A673 (cell line): ENCODE measurements around the gene SEZ6L2.
"Not testable (repeated sequence)": the region's sequence is repeated elsewhere in the genome, so short reads cannot be mapped to it uniquely, and the experiment has no call there.

Source experiments
- EZH2 ChIP-seq: fragments of 200-600 bp; sonication (generic); IDR thresholded peaks from 2 replicates; pipeline ENCODE4 v1.6.1; 2017; ENCODE audit warnings: borderline replicate concordance, low read depth, mild to moderate bottlenecking, mixed read lengths, antibody characterized with exemption, low read length; ENCODE audit not compliant: poor library complexity, severe bottlenecking
- TF ChIP-seq, protein P1 (sequence below): fragments of 300-800, 200-600 bp; sonication (generic); conservative IDR thresholded peaks from 2 replicates; pipeline ENCODE4 v1.5.1; 2017; ENCODE audit warnings: low read depth, mild to moderate bottlenecking, antibody characterized with exemption, low read length, moderate library complexity, mixed read lengths

DNA sequence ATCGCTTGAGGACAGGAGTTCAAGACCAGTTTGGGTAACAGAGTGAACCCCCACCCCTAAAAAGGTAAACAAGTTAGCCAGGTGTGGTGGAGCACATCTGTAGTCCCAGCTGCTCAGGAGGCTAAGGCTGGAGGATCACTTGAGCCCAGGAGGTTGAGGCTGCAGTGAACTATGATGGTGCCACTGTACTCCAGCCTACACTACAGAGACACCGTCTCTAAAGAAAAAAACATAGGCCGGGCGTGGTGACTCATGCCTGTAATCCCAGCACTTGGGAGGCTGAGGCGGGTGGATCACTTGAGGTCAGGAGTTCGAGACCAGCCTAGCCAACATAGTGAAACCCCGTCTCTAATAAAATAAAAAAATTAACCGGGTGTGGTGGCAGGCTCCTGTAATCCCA, 30.3 kb downstream of the SEZ6L2 start:
- TF ChIP-seq, protein P1, sequence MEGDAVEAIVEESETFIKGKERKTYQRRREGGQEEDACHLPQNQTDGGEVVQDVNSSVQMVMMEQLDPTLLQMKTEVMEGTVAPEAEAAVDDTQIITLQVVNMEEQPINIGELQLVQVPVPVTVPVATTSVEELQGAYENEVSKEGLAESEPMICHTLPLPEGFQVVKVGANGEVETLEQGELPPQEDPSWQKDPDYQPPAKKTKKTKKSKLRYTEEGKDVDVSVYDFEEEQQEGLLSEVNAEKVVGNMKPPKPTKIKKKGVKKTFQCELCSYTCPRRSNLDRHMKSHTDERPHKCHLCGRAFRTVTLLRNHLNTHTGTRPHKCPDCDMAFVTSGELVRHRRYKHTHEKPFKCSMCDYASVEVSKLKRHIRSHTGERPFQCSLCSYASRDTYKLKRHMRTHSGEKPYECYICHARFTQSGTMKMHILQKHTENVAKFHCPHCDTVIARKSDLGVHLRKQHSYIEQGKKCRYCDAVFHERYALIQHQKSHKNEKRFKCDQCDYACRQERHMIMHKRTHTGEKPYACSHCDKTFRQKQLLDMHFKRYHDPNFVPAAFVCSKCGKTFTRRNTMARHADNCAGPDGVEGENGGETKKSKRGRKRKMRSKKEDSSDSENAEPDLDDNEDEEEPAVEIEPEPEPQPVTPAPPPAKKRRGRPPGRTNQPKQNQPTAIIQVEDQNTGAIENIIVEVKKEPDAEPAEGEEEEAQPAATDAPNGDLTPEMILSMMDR = not testable (repeated sequence)
- not testable (repeated sequence) for TF ChIP-seq EZH2
